SH-SY5Y (cell line): ENCODE results near the gene ZNF771.

Source experiments
- GATA2 ChIP-seq: IDR thresholded peaks from 2 replicates; pipeline ENCODE4 v1.6.1; 2011; ENCODE audit warnings: mild to moderate bottlenecking, low read depth, low read length
- GATA3 ChIP-seq: IDR thresholded peaks from 2 replicates; pipeline ENCODE4 v1.6.1; 2011; ENCODE audit warnings: low read depth, mild to moderate bottlenecking, low read length, moderate library complexity

- TF ChIP-seq GATA2 (no peak), GATA3 (no peak)
These were observed 38.7 kb upstream of the ZNF771 start for GRCh38 chr16:30368792-30369090.
